BLaER1 treated with 17β-estradiol and CSF1 and Interleukin-3, amounts not matched to agents 10 nM and 100 nM (cell line): ENCODE measurements around the gene ARHGAP8.

Source experiments
- H3K27ac ChIP-seq, 11 experiments: shearing (Covaris generic); formaldehyde crosslinking; 2 replicates each; pipeline ENCODE4 v1.8.1; 2022
- H3K27me3 ChIP-seq, 11 experiments: shearing (Covaris generic); formaldehyde crosslinking; 2 replicates each; pipeline ENCODE4 v1.8.1; 2022
- H3K36me3 ChIP-seq, 11 experiments: shearing (Covaris generic); formaldehyde crosslinking; 2 replicates each; pipeline ENCODE4 v1.8.1; 2022
- H3K4me1 ChIP-seq, 10 experiments: shearing (Covaris generic); formaldehyde crosslinking; 2 replicates each; pipeline ENCODE4 v1.8.1; 2022
- H3K4me2 ChIP-seq, 11 experiments: shearing (Covaris generic); formaldehyde crosslinking; 2 replicates each; pipeline ENCODE4 v1.8.1; 2022
- H3K4me3 ChIP-seq, 10 experiments: shearing (Covaris generic); formaldehyde crosslinking; 2 replicates each; pipeline ENCODE4 v1.8.1; 2022
- H3K9ac ChIP-seq, 11 experiments: shearing (Covaris generic); formaldehyde crosslinking; 2 replicates each; pipeline ENCODE4 v1.8.1; 2022
- H3K9me3 ChIP-seq, 11 experiments: shearing (Covaris generic); formaldehyde crosslinking; replicated peaks in 1 of 11; 2 replicates each; pipeline ENCODE4 v1.8.1; 2022
- H4K20me1 ChIP-seq, 11 experiments: shearing (Covaris generic); formaldehyde crosslinking; 2 replicates each; pipeline ENCODE4 v1.8.1; 2022
- Cebpa-rat ChIP-seq, 11 experiments: shearing (Covaris generic); IDR thresholded peaks; 2 replicates each; pipeline ENCODE4 v1.8.1; 2022

ARHGAP8 gene

GRCh38 chr22:44748524-44748923 lies 3.9 kb upstream of the ARHGAP8 start:
- Histone ChIP-seq H3K27me3 (peaks cover 27 to 41% (median 31%) of the 10 kb centered on the region in 11 experiments), H3K9ac (no peak overlapping the region), H3K27ac (no peak overlapping the region), H3K4me3 (no peak overlapping the region), H3K4me2 (no peak overlapping the region), H3K9me3 (peaks cover 0 to 16% (median 8%) of the 10 kb centered on the region in 11 experiments; a peak in 10 of 22 replicates), H3K36me3 (no peaks in the 10 kb centered on the region), H3K4me1 (peaks cover 16 to 22% (median 19%) of the 10 kb centered on the region in 10 experiments; a peak in 19 of 20 replicates), H4K20me1 (peaks cover 0 to 7% (median 0%) of the 10 kb centered on the region in 11 experiments; a peak in 2 of 22 replicates)
- TF ChIP-seq Cebpa-rat (IDR thresholded peaks at IDR 0.05), result no peak

GRCh38 chr22:44750481-44750880 lies 1.9 kb upstream of the ARHGAP8 start:
- Histone ChIP-seq H4K20me1 (peaks cover 0 to 17% (median 0%) of the 10 kb centered on the region in 11 experiments; a peak in 6 of 22 replicates), H3K27ac (no peak overlapping the region), H3K9ac (no peak overlapping the region), H3K4me1 (peaks cover 16 to 22% (median 19%) of the 10 kb centered on the region in 10 experiments; a peak in 19 of 20 replicates), H3K27me3 (peaks cover 47 to 61% (median 51%) of the 10 kb centered on the region in 11 experiments), H3K4me2 (no peak overlapping the region), H3K9me3 (peaks cover 0 to 16% (median 8%) of the 10 kb centered on the region in 11 experiments; a peak in 10 of 22 replicates), H3K4me3 (no peak overlapping the region), H3K36me3 (no peaks in the 10 kb centered on the region)
- no peak for TF ChIP-seq Cebpa-rat (IDR thresholded peaks at IDR 0.05)

GRCh38 chr22:44753189-44754042 lies 1.0 kb downstream of the ARHGAP8 start:
- no peak overlapping the region for H3K9ac ChIP-seq
- no peak for TF ChIP-seq Cebpa-rat (IDR thresholded peaks at IDR 0.05)
- peaks cover 55 to 72% (median 62%) of the 10 kb centered on the region in 11 experiments for H3K27me3 ChIP-seq
- H3K4me3 ChIP-seq, result no peak overlapping the region
- H3K27ac ChIP-seq, result no peak overlapping the region
- H3K4me2 ChIP-seq, result no peak overlapping the region
- peaks cover 0 to 16% (median 8%) of the 10 kb centered on the region in 11 experiments; a peak in 10 of 22 replicates for H3K9me3 ChIP-seq
- H4K20me1 ChIP-seq, result peaks cover 0 to 24% (median 0%) of the 10 kb centered on the region in 11 experiments; a peak in 6 of 22 replicates
- no peaks in the 10 kb centered on the region for H3K36me3 ChIP-seq
- H3K4me1 ChIP-seq, result no peaks in the 10 kb centered on the region

DNA sequence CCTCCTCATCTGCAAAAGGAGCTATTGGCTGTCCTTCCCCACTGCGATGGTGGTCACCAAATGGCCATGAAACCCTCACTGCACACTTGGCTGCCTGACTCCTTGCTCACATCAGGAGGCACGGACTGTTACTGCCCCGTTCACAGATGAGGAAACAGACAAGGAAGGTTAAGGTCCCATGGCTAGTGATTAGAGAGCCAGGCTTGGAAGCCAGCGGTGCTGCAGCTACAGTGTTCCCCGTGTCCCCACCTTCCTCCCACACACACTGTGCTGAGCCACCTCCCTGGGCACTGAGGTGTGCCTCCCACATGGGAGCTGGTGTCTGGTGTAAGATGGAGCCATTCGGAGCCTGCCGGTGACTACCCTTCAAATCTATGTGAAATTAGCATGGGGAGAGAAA lies 2.6 kb downstream of the ARHGAP8 start:
- Histone ChIP-seq H3K9ac (no peak overlapping the region), H4K20me1 (peaks cover 0 to 24% (median 0%) of the 10 kb centered on the region in 11 experiments; a peak in 6 of 22 replicates), H3K27ac (no peak overlapping the region), H3K36me3 (no peaks in the 10 kb centered on the region), H3K4me2 (no peak overlapping the region), H3K27me3 (peaks cover 55 to 70% (median 62%) of the 10 kb centered on the region in 11 experiments), H3K4me3 (no peak overlapping the region), H3K4me1 (no peaks in the 10 kb centered on the region), H3K9me3 (peaks cover 0 to 16% (median 8%) of the 10 kb centered on the region in 11 experiments; a peak in 10 of 22 replicates)
- TF ChIP-seq Cebpa-rat (IDR thresholded peaks at IDR 0.05), result no peak

GRCh38 chr22:44755417-44755816 lies 3.0 kb downstream of the ARHGAP8 start:
- Histone ChIP-seq H3K9ac (no peak overlapping the region), H3K4me3 (no peak overlapping the region), H4K20me1 (peaks cover 0 to 24% (median 0%) of the 10 kb centered on the region in 11 experiments; a peak in 6 of 22 replicates), H3K27me3 (peaks cover 55 to 66% (median 62%) of the 10 kb centered on the region in 11 experiments), H3K4me1 (no peaks in the 10 kb centered on the region), H3K27ac (no peak overlapping the region), H3K9me3 (peaks cover 0 to 14% (median 7%) of the 10 kb centered on the region in 11 experiments; a peak in 10 of 22 replicates), H3K36me3 (no peaks in the 10 kb centered on the region), H3K4me2 (no peak overlapping the region)
- no peak for TF ChIP-seq Cebpa-rat (IDR thresholded peaks at IDR 0.05)

DNA sequence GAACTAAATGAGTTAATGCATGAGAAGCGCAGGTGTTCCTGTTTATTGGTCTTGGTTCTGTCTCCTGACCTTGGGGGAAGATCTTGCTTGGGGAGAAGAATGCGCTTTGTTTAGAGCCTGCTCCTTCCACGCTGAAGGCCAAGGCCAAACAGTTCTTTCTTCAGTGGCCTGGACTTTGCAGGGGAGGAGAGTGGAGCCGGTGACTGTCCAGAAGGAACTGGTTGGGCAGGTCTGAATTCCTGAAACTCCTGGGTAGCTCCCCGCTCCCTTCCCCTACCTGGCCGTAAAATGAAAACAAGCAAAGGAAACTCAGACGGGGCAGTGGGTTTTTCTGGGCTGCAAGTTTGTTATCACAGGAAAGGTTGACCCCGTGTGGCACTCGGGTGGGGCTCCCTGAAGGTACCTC lies 3.6 kb downstream of the ARHGAP8 start:
- H3K9ac ChIP-seq, result no peak overlapping the region
- TF ChIP-seq Cebpa-rat (IDR thresholded peaks at IDR 0.05), result no peak
- peaks cover 0 to 24% (median 0%) of the 10 kb centered on the region in 11 experiments; a peak in 6 of 22 replicates for H4K20me1 ChIP-seq
- no peaks in the 10 kb centered on the region for H3K36me3 ChIP-seq
- H3K4me2 ChIP-seq, result no peak overlapping the region
- H3K9me3 ChIP-seq, result peaks cover 0 to 8% (median 2%) of the 10 kb centered on the region in 11 experiments; a peak in 4 of 22 replicates
- H3K27ac ChIP-seq, result no peak overlapping the region
- H3K4me3 ChIP-seq, result no peak overlapping the region
- peaks cover 51 to 61% (median 58%) of the 10 kb centered on the region in 11 experiments for H3K27me3 ChIP-seq
- H3K4me1 ChIP-seq, result no peaks in the 10 kb centered on the region

- Histone ChIP-seq H3K9ac (no peak overlapping the region), H3K27me3 (peaks cover 27 to 37% (median 33%) of the 10 kb centered on the region in 11 experiments), H4K20me1 (peaks cover 0 to 18% (median 0%) of the 10 kb centered on the region in 11 experiments; a peak in 5 of 22 replicates), H3K27ac (no peak overlapping the region), H3K4me2 (no peak overlapping the region), H3K4me1 (no peaks in the 10 kb centered on the region), H3K36me3 (no peaks in the 10 kb centered on the region), H3K9me3 (peaks cover 5 to 16% (median 10%) of the 10 kb centered on the region in 11 experiments; a peak in 13 of 22 replicates), H3K4me3 (no peak overlapping the region)
- TF ChIP-seq Cebpa-rat (IDR thresholded peaks at IDR 0.05), result no peak
Observed at GRCh38 chr22:44758344-44758973, 6.1 kb downstream of the ARHGAP8 start.

- Histone ChIP-seq H3K9ac (no peak overlapping the region), H3K36me3 (no peaks in the 10 kb centered on the region), H3K9me3 (peaks cover 5 to 16% (median 10%) of the 10 kb centered on the region in 11 experiments; a peak in 13 of 22 replicates), H4K20me1 (peaks cover 0 to 15% (median 0%) of the 10 kb centered on the region in 11 experiments; a peak in 5 of 22 replicates), H3K27ac (no peak overlapping the region), H3K4me2 (no peak overlapping the region), H3K27me3 (peaks cover 22 to 32% (median 27%) of the 10 kb centered on the region in 11 experiments), H3K4me1 (0 out of 20 replicates have a peak, but pooled peaks cover 0 to under 1% (median 0%) of the 10 kb centered on the region in 10 experiments), H3K4me3 (no peak overlapping the region)
- no peak for TF ChIP-seq Cebpa-rat (IDR thresholded peaks at IDR 0.05)
Observed at GRCh38 chr22:44759001-44759400, 6.6 kb downstream of the ARHGAP8 start.
